Cardiac fibroblast (primary cell): ENCODE results near the gene RALGAPB.

Source experiments
- DNase-seq, 2 donors: peaks; one replicate each; pipeline versions ENCODE4 v3.0.0 to v3.0.0-alpha.2; 2010; ENCODE audit warnings: low read depth in 2 of 2
- H3K4me3 ChIP-seq, 2 donors: replicated peaks in 1 of 2; 1 replicate in 1 of 2; 2 replicates in 1 of 2; pipeline ENCODE4 v1.5.1; 2011; ENCODE audit warnings: low read depth in 2 of 2, low read length in 2 of 2, mild to moderate bottlenecking in 2 of 2, moderate library complexity in 1 of 2
- CTCF ChIP-seq: IDR thresholded peaks from one replicate; pipeline ENCODE4 v1.5.1; 2011; ENCODE audit warnings: low read depth, mild to moderate bottlenecking, low read length, inconsistent platforms

The RALGAPB gene

GRCh38 chr20:38617830-38618196, 145.2 kb downstream of the RALGAPB start:
- no peak overlapping the region for H3K4me3 ChIP-seq
- DNase-seq, result no peak
- no peak for TF ChIP-seq CTCF

GRCh38 chr20:38620441-38620840, 147.8 kb downstream of the RALGAPB start:
- DNase-seq, result no peak
- no peak overlapping the region for H3K4me3 ChIP-seq
- no peak for TF ChIP-seq CTCF

GRCh38 chr20:38623061-38623460, 150.4 kb downstream of the RALGAPB start:
- DNase-seq, result no peak
- TF ChIP-seq CTCF, result no peak
- H3K4me3 ChIP-seq, result no peak overlapping the region

GRCh38 chr20:38624084-38624483, 151.4 kb downstream of the RALGAPB start:
- DNase-seq, result no peak
- no peak overlapping the region for H3K4me3 ChIP-seq
- no peak for TF ChIP-seq CTCF

- DNase-seq, result no peak
- no peak for TF ChIP-seq CTCF
These were observed 153.3 kb downstream of the RALGAPB start for GRCh38 chr20:38625896-38626295.

GRCh38 chr20:38626921-38627659, 154.4 kb downstream of the RALGAPB start:
- DNase-seq, result no peak
- H3K4me3 ChIP-seq, result no peak overlapping the region
- TF ChIP-seq CTCF, result no peak

More at GRCh38 chr20:38625896-38626295, 153.3 kb downstream of the RALGAPB start:
- H3K4me3 ChIP-seq, result no peak overlapping the region
